SK-N-SH treated with all-trans-retinoic acid at 6 μM for 48 hours (cell line): ENCODE measurements around the gene FLT3LG.

ENCODE experiments used
- ATAC-seq: fragments of 200-7000 bp; cut with Tn5 transposase; 3 replicates; pipeline ENCODE4 v1.9.1; 2020; ENCODE audit warnings: mild to moderate bottlenecking, moderate library complexity
- ARNTL ChIP-seq: fragments of 450-650 bp; formaldehyde crosslinking; IDR thresholded peaks from 2 replicates; pipeline ENCODE4 v1.5.0; 2020; ENCODE audit warnings: low read depth, mild to moderate bottlenecking, moderate library complexity, borderline replicate concordance
- BACH2 ChIP-seq: fragments of 250-450 bp; sonication (Bioruptor Pico); IDR thresholded peaks from 2 replicates; pipeline ENCODE4 v1.9.0; 2021; ENCODE audit warnings: mild to moderate bottlenecking, borderline replicate concordance
- CREB5 ChIP-seq: fragments of 250-450 bp; sonication (Bioruptor Pico); IDR thresholded peaks from 2 replicates; pipeline ENCODE4 v1.5.1; 2020; ENCODE audit warnings: low read depth, mild to moderate bottlenecking, moderate library complexity
- CSRNP3 ChIP-seq: fragments of 250-450 bp; sonication (Bioruptor Pico); IDR thresholded peaks from 2 replicates; pipeline ENCODE4 v1.5.1; 2021; ENCODE audit warnings: mild to moderate bottlenecking, moderate library complexity
- ESRRG ChIP-seq: fragments of 250-450 bp; sonication (Bioruptor Pico); IDR thresholded peaks from 2 replicates; pipeline ENCODE4 v1.6.1; 2021; ENCODE audit warnings: mild to moderate bottlenecking
- ISL1 ChIP-seq: fragments of 250-450 bp; sonication (Bioruptor Pico); IDR thresholded peaks from 2 replicates; pipeline ENCODE4 v2.1.2; 2022; ENCODE audit warnings: mild to moderate bottlenecking, moderate library complexity
- OSR1 ChIP-seq: fragments of 250-450 bp; sonication (Bioruptor Pico); IDR thresholded peaks from 2 replicates; pipeline ENCODE4 v1.8.0; 2022; ENCODE audit warnings: moderate library complexity, mild to moderate bottlenecking, inconsistent platforms
- POU6F1 ChIP-seq: fragments of 250-450 bp; sonication (Bioruptor Pico); IDR thresholded peaks from 2 replicates; pipeline ENCODE4 v1.8.0; 2021; ENCODE audit warnings: low read depth, mild to moderate bottlenecking, moderate library complexity, borderline replicate concordance
- PPARA ChIP-seq: fragments of 250-450 bp; sonication (Bioruptor Pico); IDR thresholded peaks from 2 replicates; pipeline ENCODE4 v1.5.0; 2020; ENCODE audit warnings: mild to moderate bottlenecking, borderline replicate concordance
- SNAI2 ChIP-seq: fragments of 250-450 bp; sonication (Bioruptor Pico); IDR thresholded peaks from 2 replicates; pipeline ENCODE4 v1.5.0; 2020; ENCODE audit warnings: mild to moderate bottlenecking, moderate library complexity
- TCF4 ChIP-seq: fragments of 250-450 bp; sonication (Bioruptor Pico); IDR thresholded peaks from 2 replicates; pipeline ENCODE4 v1.8.0; 2021; ENCODE audit warnings: mild to moderate bottlenecking, moderate library complexity, borderline replicate concordance
- TOX ChIP-seq: fragments of 250-450 bp; sonication (Bioruptor Pico); IDR thresholded peaks from 2 replicates; pipeline ENCODE4 v1.8.0; 2021; ENCODE audit warnings: mild to moderate bottlenecking, moderate library complexity, borderline replicate concordance
- TSHZ2 ChIP-seq: fragments of 250-450 bp; sonication (Bioruptor Pico); IDR thresholded peaks from 2 replicates; pipeline ENCODE4 v1.5.0; 2020; ENCODE audit warnings: mild to moderate bottlenecking, moderate library complexity
- ZC3H10 ChIP-seq: fragments of 250-450 bp; sonication (Bioruptor Pico); IDR thresholded peaks from 2 replicates; pipeline ENCODE4 v1.5.1; 2021; ENCODE audit warnings: mild to moderate bottlenecking, moderate library complexity
- ZFP3 ChIP-seq: fragments of 250-450 bp; sonication (Bioruptor Pico); IDR thresholded peaks from 2 replicates; pipeline ENCODE4 v1.5.0; 2020; ENCODE audit warnings: mild to moderate bottlenecking, moderate library complexity
- ZFP30 ChIP-seq: fragments of 450-650 bp; formaldehyde crosslinking; IDR thresholded peaks from 2 replicates; pipeline ENCODE4 v1.5.0; 2022; ENCODE audit warnings: mild to moderate bottlenecking, moderate library complexity
- ZNF565 ChIP-seq: fragments of 450-650 bp; formaldehyde crosslinking; conservative IDR thresholded peaks from 2 replicates; pipeline ENCODE4 v1.5.0; 2020; ENCODE audit warnings: low read depth, mild to moderate bottlenecking, moderate library complexity
- ZNF70 ChIP-seq: fragments of 450-650 bp; formaldehyde crosslinking; IDR thresholded peaks from 2 replicates; pipeline ENCODE4 v1.5.0; 2020; ENCODE audit warnings: mild to moderate bottlenecking, moderate library complexity
- ZNF8 ChIP-seq: fragments of 450-650 bp; formaldehyde crosslinking; IDR thresholded peaks from 2 replicates; pipeline ENCODE4 v1.5.0; 2020; ENCODE audit warnings: mild to moderate bottlenecking, moderate library complexity

The FLT3LG gene

GRCh38 chr19:49448432-49448786, 25.6 kb upstream of the FLT3LG start:
- TF ChIP-seq TSHZ2 (CRISPR knock-in tag) (no peak), ZNF8 (CRISPR knock-in tag) (no peak), ESRRG (CRISPR knock-in tag) (no peak), SNAI2 (CRISPR knock-in tag) (no peak), ZNF565 (CRISPR knock-in tag) (no peak), TOX (CRISPR knock-in tag) (no peak), PPARA (CRISPR knock-in tag) (no peak), ISL1 (CRISPR knock-in tag) (no peak), CREB5 (CRISPR knock-in tag) (no peak), ZNF70 (no peak), TCF4 (CRISPR knock-in tag) (no peak), ZFP30 (CRISPR knock-in tag) (no peak), ARNTL (CRISPR knock-in tag) (no peak), OSR1 (CRISPR knock-in tag) (no peak), ZC3H10 (CRISPR knock-in tag) (no peak), CSRNP3 (CRISPR knock-in tag) (no peak), ZFP3 (CRISPR knock-in tag) (no peak), BACH2 (CRISPR knock-in tag) (no peak), POU6F1 (no peak)

GRCh38 chr19:49450405-49450804, 23.6 kb upstream of the FLT3LG start:
- ATAC-seq, result no peak
- TF ChIP-seq CREB5 (CRISPR knock-in tag) (no peak), ISL1 (CRISPR knock-in tag) (no peak), TSHZ2 (CRISPR knock-in tag) (no peak)

More at GRCh38 chr19:49448432-49448786, 25.6 kb upstream of the FLT3LG start:
- no peak for ATAC-seq
